NB4 (cell line): ENCODE results near the gene KTN1.

Experiments used
- DNase-seq: peaks from one replicate; pipeline ENCODE4 v3.0.0; 2010; ENCODE audit warnings: low read depth
- H3K4me3 ChIP-seq: one replicate; pipeline ENCODE4 v1.5.1; 2011; ENCODE audit warnings: mild to moderate bottlenecking, low read depth, low read length, moderate library complexity
- MYC ChIP-seq: IDR thresholded peaks from 2 replicates; pipeline ENCODE4 v1.6.1; 2011; ENCODE audit warnings: low read depth, low read length
- POLR2A ChIP-seq: IDR thresholded peaks from 2 replicates; pipeline ENCODE4 v1.6.1; 2011; ENCODE audit warnings: mild to moderate bottlenecking; ENCODE audit not compliant: insufficient read length; ENCODE audit errors: extremely low read depth
- TF ChIP-seq, protein P1 (sequence below): IDR thresholded peaks from one replicate; pipeline ENCODE4 v1.5.1; 2012; ENCODE audit warnings: low read depth, low read length
- TF ChIP-seq, protein P2 (sequence below): IDR thresholded peaks from 2 replicates; pipeline ENCODE4 v1.6.1; 2011; ENCODE audit warnings: low read depth, low read length

Gene KTN1

DNA sequence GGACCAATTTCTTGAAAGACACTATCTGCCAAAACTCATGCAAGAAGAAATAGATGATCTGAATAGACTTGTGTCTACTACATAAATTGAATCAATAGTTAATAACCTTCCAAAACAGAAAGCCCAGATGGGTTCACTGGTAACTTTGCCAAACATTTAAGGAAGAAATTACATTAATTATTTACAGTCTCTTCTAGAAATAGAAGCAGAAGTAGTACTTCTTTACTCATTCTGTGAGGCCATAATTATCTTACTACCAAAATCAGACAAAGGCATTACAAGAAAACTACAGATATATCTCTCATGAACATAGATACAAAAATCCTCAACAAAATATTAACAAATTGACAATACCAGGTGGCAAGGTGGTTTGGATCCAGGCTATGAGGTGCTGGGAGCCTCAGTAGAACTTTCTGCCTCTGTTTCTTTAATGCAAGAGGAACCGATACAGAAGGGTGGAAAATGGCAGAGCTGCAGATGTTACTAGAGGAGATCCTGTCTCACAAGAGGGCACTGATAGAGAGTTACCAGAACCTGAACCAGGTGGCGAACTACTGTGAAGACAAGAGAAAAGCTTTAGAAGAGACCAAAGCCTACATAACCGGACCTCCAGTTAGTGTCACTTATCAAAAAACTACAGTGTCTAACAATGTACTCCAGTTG, 33.7 kb upstream of the KTN1 start:
- no peak for DNase-seq
- no peak for TF ChIP-seq MYC
- TF ChIP-seq, protein P1, sequence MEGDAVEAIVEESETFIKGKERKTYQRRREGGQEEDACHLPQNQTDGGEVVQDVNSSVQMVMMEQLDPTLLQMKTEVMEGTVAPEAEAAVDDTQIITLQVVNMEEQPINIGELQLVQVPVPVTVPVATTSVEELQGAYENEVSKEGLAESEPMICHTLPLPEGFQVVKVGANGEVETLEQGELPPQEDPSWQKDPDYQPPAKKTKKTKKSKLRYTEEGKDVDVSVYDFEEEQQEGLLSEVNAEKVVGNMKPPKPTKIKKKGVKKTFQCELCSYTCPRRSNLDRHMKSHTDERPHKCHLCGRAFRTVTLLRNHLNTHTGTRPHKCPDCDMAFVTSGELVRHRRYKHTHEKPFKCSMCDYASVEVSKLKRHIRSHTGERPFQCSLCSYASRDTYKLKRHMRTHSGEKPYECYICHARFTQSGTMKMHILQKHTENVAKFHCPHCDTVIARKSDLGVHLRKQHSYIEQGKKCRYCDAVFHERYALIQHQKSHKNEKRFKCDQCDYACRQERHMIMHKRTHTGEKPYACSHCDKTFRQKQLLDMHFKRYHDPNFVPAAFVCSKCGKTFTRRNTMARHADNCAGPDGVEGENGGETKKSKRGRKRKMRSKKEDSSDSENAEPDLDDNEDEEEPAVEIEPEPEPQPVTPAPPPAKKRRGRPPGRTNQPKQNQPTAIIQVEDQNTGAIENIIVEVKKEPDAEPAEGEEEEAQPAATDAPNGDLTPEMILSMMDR = no peak
- no peak for TF ChIP-seq POLR2A
- TF ChIP-seq, protein P2, sequence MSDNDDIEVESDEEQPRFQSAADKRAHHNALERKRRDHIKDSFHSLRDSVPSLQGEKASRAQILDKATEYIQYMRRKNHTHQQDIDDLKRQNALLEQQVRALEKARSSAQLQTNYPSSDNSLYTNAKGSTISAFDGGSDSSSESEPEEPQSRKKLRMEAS = no peak

DNA sequence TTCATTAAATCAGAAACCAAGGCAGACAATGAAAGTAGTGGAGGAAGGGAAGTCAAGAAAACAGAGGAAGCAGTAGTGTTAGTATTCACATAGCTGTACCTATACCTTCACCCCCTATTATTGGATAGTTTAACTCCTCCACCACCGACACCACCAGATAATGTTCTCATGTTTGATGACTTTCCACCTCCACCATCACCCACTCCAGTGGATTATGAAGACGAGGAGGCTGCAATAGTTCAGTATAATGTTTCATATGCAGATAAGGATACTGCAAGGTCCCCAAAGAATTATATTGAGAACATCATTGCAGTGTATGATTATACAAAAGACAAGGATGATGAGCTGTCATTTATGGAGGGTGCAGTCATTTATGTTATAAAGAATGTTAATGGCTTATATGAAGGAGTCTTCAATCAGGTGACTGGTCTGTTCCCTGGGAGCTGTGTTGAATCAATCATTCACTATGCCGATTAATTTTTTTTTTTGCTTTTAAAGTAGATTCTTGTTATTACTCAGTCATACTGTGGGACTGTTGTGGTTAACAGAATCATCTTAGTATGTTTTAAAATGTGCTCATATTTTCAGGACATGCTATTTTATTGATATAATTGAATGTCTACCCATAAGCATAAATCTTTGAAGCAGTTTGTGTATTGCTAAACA, 32.2 kb upstream of the KTN1 start:
- no peak for DNase-seq
- TF ChIP-seq POLR2A = no peak
- TF ChIP-seq, protein P1 = no peak
- no peak for TF ChIP-seq MYC
- TF ChIP-seq, protein P2 = no peak
- H3K4me3 ChIP-seq = no peak overlapping the region

More for the DNA sequence above, 33.7 kb upstream of the KTN1 start:
- H3K4me3 ChIP-seq = no peak overlapping the region

DNA sequence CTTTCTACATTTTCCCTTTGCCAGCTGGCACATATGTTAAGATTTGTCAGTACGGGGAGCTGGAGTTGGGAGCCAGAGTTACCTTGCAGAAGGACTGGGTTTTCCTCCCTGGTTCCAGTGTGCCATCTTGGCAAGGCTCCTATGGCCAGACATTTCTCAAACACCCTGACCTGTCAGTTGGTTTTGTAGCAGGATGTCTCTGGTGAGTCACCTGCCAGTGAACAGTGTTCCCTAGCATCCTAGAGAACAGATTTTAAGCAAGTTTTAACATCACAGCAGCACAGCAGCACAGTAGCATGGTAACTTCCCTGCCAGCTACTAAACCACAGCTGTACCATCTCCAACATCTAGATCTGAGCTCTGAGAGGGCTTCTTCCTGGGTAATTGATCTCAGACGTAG, 26.2 kb upstream of the KTN1 start:
- no peak for DNase-seq
- H3K4me3 ChIP-seq = no peak overlapping the region
- TF ChIP-seq, protein P2 = no peak
- TF ChIP-seq POLR2A = no peak
- no peak for TF ChIP-seq MYC
- TF ChIP-seq, protein P1 = no peak

DNA sequence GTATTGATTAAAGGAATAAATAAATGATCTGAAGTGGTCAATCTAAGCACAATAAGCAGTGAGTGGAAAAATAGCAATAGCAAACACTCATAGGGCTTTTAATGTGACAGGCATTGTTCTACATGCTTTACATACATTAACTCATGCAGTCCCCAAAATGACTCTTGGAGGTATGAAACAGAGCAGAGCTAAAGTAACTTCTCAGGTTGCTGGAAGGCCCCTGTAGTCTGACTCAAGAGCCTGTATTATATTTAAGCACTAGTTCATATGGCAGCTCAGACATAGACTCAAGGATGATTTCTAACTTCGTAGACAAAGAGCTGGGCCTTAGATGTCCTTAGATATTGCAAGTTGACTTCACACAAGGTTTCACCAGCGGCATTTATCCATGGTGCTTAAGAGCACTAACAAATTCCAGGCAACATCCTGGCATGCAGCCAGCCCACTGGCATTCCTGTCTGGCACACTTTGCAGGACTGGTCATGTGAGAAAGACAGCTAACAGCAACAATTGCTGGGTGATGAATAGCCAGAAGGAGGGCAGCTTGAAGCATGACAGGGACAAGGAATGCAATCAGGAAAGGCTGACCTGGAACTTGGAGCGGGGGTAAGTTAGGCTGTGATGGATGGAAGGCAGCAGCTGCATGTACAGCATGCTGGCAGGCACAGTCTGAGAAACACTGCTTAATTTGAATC, 22.9 kb upstream of the KTN1 start:
- TF ChIP-seq MYC (no peak), POLR2A (no peak)
- TF ChIP-seq, protein P2 = no peak
- TF ChIP-seq, protein P1 = no peak
- DNase-seq = no peak
- H3K4me3 ChIP-seq = no peak overlapping the region

DNA sequence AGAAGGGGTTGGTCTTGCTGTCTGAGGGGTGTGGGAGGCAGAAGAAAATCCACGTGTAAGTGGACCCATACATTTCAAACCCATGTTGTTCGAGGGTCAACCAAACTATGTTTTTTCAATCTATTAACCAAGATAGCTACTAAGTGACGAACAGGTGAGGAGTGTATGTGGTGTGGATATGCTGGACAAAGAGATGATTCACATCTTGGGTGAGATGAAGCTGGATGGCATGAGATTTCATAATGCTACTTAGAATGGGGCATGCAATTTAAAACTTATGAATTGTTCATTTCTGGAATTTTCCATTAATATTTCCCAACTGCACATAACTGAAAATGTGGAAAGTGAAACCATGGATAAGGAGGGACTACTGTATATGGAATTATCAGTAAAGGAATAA, 17.9 kb upstream of the KTN1 start:
- no peak overlapping the region for H3K4me3 ChIP-seq

More for the DNA sequence above, 17.9 kb upstream of the KTN1 start:
- no peak for DNase-seq
- TF ChIP-seq, protein P2 = no peak
- no peak for TF ChIP-seq MYC
